Jurkat, Clone E6-1 (cell line): ENCODE measurements around the gene SNED1.
"Not testable (repeated sequence)": the region's sequence is repeated elsewhere in the genome, so short reads cannot be mapped to it uniquely, and the experiment has no call there.

Source experiments
- DNase-seq: peaks from one replicate; pipeline ENCODE4 v3.0.0-alpha.2; 2011; ENCODE audit warnings: low read depth, low spot score
- H3K4me3 ChIP-seq: 2 replicates; pipeline ENCODE4 v1.5.1; 2011; ENCODE audit warnings: mild to moderate bottlenecking, low read length, control low read depth, moderate library complexity

Gene SNED1

DNA sequence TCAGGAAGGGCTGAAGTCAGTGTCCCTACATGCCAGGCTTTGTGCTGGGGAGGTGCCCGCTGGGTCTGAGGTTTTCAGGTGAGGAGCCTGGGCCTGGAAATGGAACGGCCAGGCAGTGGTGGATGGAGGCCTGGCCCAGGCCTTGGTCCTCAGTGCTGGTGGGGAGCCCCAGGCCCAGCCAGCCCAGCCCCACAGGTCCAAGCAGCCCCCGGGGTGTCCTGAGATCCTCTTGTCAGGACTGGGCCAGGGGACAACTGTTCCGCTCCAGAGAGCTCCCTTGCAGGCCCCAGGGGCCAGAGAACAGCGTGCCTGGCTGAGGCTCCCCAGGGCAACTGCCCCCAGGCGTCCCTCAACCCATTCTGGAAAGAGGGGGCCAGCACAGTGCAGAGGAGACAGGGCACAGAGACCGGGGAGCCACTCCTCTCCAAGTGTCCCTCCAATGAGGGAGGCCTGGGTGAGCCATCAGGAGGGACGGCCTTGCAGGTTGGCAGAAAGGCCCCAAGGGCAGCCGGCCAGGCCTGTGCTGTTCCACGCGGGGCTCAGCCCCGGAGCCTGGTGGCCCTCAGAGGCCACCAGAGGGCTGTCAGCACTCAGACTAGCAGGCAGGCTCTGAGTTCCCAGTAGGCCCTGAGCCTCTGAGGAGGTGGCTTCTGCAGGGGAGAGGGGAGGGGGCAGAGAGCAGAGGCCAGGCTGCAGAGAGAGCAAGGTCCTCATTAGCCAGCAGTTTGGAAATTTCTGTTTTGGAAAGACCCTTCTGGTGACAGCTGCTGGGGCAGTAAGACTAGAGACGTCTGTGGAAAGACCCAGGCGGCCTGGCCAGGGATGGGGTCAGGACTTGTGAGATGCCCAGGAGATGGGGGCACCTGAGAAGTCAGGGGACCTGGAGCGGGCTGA is 29.4 kb upstream of the SNED1 start:
- DNase-seq, result no peak
- no peak overlapping the region for H3K4me3 ChIP-seq

DNA sequence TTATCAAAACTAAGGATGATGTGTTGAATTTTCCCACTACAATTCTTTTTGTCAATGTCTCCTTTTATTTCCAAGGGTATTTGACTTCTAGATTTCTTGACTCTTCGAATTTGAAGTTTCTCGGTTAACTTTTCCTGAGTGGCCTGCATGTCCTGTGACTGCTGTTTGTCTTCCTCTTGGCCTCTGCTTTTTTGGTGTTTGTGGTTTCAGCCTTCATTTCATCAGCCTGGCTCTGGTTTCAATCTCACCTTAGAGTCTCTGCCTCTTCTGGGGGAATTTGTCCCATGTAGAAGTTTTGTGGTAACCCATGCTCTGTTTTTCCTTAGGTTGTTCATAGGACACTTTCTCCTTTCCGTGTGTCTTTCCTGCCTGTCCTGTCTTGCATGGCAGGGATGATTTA is 28.3 kb upstream of the SNED1 start:
- H3K4me3 ChIP-seq, result no peak overlapping the region
- DNase-seq, result no peak

DNA sequence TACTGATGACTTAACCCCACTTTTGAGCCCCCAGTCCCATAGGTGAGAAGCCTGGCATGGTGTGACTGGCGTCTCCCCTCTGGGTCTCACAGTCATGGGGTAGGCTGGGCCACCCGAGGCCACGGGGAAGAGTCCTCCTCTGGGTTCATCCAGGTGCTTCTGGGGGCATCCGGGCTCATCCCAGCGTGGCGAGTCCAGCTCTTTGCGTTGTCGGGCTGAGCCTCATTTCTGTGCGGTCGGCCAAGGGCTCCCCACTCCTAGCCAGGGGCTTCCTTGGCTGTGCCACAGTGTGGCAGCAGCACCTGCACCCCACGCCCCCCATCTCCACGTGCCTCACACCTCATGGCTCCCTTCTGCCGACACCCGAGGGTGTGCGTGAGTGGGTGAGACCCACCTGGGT is 27.6 kb upstream of the SNED1 start:
- no peak for DNase-seq
- H3K4me3 ChIP-seq, result no peak overlapping the region

DNA sequence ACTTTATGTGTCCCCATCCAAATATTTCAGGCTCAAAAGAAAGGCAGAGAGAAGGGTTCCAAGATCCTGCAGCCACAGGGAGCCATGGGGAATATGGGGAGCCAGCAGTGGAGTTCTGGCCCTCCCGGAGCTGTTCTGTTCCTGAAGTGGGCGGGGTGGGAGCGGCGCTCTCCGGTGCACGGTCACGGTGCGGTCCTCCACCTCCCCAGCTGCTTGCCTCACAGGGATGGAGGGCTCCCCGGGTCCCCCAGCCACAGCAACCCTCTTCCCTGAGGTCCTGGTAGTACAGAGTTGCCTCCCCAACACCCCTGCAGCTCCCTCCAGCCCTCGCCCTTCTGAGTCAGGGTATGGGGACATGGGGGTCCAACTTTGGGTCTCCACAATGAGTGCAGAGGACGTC is 26.2 kb upstream of the SNED1 start:
- no peak overlapping the region for H3K4me3 ChIP-seq
- DNase-seq, result no peak

DNA sequence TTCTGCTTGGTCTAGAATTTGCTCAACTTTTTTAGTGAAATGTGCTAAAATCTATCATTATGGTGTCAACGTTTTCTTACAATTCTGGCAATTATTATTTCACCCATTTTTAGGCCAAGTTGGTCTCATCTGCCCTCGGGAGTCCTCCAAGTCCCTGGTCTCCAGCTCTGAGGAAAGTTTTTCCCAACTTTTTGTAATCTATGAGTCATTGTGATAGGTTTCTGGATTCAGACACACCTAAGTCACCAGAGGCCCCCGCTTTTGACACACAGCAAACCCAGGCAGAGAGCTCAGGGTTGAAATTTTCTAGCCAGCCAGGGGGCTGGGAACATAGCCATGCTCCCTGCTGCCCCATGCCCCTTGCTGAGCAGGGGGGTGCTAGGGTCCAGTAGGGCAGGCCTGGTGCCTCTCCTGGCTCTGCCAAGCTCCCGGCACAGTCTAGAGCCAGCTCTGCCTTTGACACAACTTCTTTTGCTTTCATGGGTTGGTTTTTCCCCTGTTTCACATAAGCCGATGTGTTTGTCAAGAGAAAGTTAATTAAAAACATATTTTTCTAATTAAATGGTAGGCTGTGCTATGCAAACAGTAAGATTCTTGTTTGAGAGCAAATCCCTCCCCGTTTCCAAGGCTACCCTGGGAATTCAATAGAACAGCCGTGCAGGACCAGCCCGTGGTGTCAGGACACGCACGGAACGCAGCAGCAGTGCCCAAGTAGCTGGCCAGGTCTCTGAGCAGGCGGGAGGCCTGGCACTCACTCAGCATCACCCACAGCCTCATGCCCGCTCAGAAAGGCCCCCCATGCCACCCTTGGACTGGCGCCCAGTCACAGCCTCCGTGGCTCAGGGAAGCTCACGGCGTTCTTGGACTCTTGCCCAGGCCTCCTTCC is 25.5 kb upstream of the SNED1 start:
- H3K4me3 ChIP-seq, result no peak overlapping the region
- DNase-seq, result no peak

DNA sequence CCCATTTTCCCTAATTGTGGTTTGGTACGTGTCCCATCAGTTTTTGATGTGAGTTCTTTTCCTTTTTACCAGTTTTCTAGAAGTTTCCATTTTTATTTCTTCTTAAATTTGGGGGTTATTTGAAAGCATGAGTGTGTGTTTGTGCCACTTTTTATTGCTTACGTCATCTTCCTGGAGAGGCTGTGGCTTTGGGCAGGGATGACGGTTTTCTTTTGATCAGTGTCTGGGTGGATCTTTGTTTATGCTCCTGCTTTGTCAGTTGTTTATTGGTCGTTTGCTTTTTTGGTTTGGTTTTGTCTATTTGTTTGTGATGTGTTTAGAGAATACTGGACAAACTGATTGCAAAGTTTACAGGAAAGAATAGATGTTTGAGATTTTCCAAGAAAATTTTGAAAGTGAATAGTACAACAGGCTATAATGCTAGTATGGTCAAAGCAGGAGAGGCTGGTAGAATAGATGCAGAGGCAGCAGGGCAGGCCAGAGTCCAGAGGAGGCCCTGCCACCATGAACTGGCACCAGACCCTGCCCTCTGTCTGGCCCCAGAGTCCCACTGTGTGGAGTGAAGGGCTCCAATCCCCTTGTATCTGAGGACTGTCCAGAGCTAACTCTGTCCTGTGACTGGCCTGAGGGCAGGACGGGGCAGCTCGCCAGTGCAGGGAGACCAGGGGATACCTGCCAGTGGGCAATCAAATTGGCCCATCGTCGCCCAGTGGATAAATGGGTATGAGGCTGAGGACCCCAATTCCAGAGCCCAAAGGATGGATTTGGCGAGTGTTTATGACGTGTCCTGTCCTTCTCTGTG is 23.4 kb upstream of the SNED1 start:
- H3K4me3 ChIP-seq, result no peak overlapping the region
- DNase-seq, result peak; percentile 12

DNA sequence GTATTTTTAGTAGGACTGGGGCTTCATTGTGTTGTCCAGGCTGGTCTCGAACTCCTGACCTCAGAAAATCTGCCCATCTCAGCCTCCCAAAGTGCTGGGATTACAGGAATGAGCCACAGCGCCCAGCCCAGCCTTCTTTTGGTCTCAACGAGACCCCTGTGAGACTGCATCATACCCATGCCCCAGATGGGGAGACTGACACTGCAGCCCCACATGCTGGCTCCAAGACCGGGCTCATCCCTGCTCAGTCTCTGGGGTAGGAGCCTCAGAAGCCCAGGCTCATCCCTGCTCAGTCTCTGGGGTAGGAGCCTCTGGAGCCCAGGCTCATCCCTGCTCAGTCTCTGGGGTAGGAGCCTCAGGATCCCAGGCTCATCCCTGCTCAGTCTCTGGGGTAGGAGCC is 22.5 kb upstream of the SNED1 start:
- not testable (repeated sequence) for DNase-seq, H3K4me3 ChIP-seq

DNA sequence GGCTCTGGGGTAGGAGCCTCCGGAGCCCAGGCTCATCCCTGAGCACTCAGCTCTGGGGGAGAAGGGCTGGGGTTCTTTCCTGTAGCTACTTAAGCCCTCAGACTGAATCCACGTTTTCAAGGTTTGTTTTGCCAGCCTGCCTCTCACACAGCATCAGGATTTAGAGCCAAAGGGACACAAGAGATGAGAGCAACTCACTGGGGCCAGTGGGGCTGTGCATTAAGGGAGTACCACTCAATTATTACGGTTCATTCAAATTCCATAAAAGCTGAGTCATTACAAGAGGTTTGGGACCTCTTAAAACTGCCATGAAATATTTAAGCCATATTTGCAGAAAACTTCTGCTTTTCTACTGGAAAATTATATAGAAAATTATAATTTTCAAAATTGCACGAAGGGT is 17.1 kb upstream of the SNED1 start:
- DNase-seq, result no peak
- H3K4me3 ChIP-seq, result no peak overlapping the region

DNA sequence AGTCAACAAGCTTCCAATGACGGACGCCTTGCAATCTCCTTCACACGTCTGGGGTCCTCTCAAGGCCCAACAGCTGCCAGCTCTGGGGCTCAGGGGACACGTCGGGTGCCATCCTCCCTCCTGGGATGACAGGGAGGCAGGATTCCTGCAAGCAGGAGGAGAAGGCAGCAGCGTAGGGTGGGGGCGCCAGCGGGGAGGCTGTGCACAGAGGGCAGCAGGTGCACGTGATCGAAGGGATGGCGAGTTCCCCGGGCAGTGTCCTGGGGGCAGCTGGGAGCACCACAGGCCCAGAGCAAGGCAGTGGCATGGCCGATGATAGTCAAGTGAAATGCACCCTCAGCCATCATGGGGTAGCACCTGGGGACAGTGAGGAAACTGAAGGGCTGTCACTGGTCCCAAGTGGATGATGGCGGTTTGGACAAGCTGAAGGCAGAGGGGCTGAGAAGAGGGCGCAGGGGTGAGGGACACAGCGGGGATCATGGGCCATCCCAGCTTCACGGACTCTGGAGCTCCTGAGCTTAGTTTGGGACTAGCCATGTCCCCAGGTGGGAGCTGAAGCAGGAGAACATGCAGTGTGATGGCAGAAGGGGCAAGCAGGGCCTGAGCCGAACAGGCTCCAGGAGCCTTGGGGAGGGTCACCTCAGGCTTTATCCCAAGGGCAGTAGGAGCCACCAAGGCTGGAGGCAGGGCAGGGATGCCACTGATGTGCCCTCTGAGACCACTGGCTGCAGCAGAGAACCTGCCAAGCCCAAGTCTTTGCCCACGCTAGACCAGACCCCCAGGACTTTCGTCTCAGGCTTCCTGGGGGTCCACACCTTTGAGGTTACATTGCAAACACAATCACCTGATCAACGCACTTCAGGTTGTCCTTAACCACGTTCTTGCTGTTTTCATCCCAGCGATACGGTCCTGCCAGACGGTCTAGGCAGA is 16.3 kb upstream of the SNED1 start:
- no peak for DNase-seq
- no peak overlapping the region for H3K4me3 ChIP-seq

DNA sequence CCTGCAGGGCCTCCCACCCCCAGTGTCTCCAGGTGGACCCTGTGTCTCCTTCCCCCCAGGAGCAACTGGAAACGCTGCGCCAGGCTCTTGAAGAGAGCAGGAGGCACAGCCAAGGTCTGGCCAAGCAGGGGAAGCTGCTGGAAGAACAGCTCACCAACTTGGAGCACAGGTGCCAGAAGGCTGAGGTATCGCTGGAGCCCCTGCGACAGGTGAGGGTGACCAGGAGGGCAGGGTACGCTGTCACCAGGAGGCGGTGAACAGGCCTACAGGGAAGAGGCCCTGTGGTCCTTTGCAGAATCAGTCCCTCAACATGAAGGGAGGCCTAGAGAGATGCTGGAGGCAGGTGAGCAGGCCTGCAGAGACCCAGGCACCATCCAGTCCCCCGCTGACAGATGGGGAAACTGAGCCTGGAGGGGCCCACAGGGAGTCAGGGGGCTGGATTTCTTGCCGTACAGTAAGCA is 15.6 kb upstream of the SNED1 start:
- H3K4me3 ChIP-seq, result no peak overlapping the region
- no peak for DNase-seq

DNA sequence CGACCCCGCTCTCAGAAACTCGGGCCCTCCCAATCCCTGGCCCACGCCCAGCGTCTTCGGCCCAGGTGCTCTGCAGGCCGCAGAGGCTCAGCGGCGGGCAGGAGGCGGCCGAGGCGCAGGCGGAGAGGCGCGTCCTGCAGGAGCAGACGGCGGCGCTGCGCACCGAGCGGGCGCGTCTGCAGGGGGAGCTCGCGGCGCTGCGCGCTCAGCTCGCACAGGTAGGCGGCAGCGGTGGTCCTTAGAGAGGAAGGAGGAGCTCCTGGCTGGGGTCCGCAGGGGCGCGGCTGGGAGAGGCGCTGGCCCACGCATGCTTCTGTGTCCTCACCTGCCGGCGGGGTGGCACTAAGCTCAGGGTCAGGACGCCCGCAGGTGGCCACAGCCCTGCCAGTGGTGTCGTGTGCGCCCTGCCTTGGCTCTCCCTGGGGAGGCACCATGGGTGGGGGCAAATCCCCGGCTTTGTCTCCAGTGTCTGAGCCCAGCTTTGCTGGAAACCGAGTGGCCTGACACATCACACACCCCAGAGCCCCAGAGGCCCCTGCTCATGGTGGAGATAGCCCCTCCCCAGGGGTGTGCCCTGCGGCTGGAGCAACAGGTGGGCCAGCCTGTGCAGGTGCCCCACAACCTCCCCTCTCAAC is 14.9 kb upstream of the SNED1 start:
- H3K4me3 ChIP-seq, result no peak overlapping the region
- DNase-seq, result peak; percentile 26

DNA sequence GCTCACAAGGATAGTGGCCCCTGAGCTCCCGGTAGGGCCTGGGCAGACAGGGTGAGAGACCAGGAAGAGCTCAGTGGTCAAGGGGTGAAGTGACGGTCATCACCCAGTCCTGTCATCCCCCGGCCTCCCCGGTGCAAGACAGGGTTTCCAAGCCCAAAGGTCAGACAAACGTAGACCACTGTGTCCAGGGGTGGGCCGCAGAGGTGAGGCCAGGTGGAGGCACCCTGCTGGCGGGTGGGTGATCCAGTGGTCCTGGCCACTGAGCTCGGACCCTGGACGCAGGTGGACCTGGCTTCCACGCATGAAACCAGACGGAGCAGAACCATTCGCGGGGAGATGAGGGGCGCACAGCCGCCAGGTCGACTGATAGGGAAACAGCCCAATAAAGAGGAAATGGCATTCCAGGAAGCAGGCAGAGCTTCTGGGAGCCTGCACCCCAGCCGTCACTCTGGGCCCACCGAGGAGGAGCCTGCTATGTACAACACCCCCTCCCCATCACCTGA is 14.4 kb upstream of the SNED1 start:
- H3K4me3 ChIP-seq, result no peak overlapping the region
- DNase-seq, result no peak

DNA sequence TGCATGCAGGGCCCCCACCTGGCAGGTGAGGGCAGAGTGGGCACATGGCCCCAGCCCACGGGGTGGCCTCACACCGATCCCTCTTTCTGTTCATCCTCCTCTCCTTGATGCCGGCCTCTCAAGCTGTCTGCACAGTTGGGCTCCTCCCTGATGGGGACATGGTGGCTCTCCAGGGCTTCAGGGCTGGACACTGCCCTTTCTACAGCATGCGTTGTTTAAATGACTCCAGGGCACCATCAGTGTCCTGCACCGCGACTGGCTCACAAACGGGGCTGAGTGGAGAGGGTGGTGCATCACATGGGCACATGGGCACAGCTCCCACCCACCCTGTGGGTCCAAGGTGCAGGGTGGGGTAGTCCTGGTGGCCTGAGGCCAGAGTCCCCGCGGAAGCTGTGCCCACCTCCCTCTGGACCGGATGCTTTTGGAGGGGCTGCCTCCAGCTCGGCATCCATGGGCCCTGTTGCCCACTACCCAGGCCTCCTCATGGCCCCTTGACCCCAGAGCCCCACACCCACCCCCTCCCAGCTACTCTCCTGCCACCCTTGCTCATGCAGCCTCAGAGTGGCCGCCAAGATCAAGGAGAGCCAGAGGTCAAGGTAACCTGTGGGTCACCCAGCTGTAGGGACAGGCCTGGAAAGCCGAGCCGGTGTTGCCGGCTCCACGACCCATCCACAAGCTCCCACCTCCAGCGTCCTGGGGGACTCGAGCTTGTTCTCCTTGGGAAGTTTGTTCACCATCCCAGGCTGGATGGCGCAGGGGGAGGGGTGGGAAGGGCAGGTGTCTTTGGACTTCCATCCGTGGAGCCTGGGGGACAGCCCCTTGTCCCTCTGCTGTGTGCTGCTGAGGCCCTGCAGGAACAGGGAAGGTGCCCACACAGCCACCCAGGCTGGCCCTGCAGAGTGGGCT is 12.3 kb upstream of the SNED1 start:
- H3K4me3 ChIP-seq, result no peak overlapping the region
- DNase-seq, result no peak

DNA sequence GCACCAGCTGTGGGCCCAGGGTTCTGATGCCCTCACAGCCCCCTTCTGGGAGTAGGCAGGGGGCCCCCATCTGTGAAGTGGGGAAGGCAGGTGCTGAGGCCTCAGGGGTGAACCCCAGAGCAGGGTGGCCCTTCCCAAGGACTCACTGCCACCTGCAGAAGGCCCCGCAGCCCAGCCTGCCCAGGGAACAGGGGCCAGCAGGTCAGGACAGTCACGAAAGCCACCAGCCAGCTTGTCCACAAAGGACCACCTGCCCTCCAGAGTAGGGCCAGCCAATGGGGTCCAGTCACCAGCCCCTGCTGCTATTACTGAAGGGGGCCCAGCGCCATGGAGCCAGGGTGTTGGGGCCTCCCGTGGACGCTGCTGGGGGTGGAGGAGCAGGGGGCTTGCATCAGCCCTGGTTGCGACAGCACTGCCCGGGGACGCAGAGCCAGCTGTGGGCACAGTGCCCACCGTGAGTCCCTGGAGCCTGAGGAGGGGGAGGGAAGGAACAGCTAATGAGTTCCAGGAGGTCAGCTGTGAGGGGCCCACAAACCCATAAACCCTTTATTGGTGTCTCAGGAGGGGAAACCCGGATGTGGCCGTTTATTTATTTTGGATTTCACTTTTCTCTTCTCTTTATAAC is 11.5 kb upstream of the SNED1 start:
- no peak overlapping the region for H3K4me3 ChIP-seq
- DNase-seq, result no peak

DNA sequence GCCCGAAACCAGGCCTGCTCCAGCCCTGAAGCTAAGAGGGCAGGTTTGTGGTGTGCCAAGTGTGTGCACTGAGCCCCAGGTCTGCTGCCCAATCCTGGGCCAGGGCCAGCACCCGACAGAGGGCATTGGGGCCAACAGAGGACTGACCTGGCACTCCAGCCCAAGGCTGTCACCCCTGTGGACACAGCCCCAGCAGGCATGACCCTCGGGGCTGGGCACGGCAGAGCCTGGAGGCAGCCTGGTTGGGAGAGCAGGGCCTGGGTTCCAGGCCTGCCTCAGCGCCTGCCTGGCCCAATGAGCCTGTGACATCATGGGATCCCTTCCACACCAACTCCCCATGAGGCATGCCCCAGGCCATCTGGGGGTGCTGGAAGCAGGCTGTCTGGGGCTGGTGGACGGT is 10.8 kb upstream of the SNED1 start:
- no peak for DNase-seq
- no peak overlapping the region for H3K4me3 ChIP-seq

DNA sequence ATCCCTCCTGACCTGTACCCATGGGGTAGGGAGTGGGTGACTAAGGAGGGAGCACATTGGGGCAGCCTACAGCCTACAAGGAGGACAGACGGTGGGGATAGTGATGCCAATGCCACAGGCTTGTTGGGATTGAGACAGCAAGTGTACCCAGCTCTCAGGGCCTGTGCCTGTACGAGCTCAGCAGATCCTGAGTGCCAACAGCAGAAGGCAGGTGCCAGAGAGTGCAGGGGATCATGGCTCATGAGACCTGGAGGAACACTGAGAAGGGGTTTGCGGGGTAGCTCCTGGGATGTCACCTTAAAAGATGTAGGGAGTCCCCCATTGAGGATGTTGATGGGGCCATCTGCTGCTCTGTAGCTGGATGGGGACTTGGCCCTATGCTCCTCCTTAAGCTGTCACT is 10.3 kb upstream of the SNED1 start:
- no peak for DNase-seq

More for the DNA sequence above, 10.3 kb upstream of the SNED1 start:
- no peak overlapping the region for H3K4me3 ChIP-seq
